Right lung (tissue), 10 donors: ENCODE measurements around the gene OR4D10. TPM values are rescaled to one million over a fixed set of nuclear protein-coding genes. Genes with fewer than 3 reads are reported as not detected.
"Not testable (repeated sequence)": the region's sequence is repeated elsewhere in the genome, so short reads cannot be mapped to it uniquely, and the experiment has no call there.

ENCODE experiments used
- DNase-seq, 2 donors: peaks; one replicate each; pipeline ENCODE4 v3.0.0-alpha.2; 2013
- long read RNA-seq, 8 donors: transcript quantifications; one replicate each; lab custom pipeline, GENCODE V29; 2026
- polyA plus RNA-seq, 5 donors: library from polyadenylated mRNA; unstranded; fragments of 120-200 nt; gene quantifications; one replicate each; pipeline versions ENCODE4 v1.2.1 to v1.2.3, GENCODE V29; 2013; ENCODE audit warnings: inconsistent platforms in 1 of 5, low replicate concordance in 1 of 5; ENCODE audit not compliant: insufficient read length in 5 of 5, insufficient read depth in 1 of 5

Gene OR4D10
- not detected for polyA plus RNA-seq
- long read RNA-seq, donor 1, result 0 reads
- long read RNA-seq, donor 2, result 0 reads
- long read RNA-seq, donor 3, result 0 reads
- long read RNA-seq, donor 4, result 0 reads
- long read RNA-seq, donor 5, result 0 reads
- long read RNA-seq, donor 6, result 0 reads
- long read RNA-seq, donor 7, result 0 reads
- long read RNA-seq, donor 8, result 0 reads

GRCh38 chr11:59473015-59473414 is at the start of gene OR4D10:
Gene OR4D10 (plus strand): TSS chr11:59473315. CDS start chr11:59477430, 4,115 bp downstream.
- no peak for DNase-seq

- no peak for DNase-seq
Observed at GRCh38 chr11:59423835-59424234, 49.3 kb upstream of the OR4D10 start.

GRCh38 chr11:59425131-59425530 is 48.0 kb upstream of the OR4D10 start:
- DNase-seq, result no peak

- no peak for DNase-seq
Observed at GRCh38 chr11:59426361-59427067, 46.6 kb upstream of the OR4D10 start, which contains the start of gene OR5A2. Gene OR5A2 (minus strand): TSS chr11:59426413. CDS start chr11:59422953, 3,460 bp downstream.

- no peak for DNase-seq
Observed at GRCh38 chr11:59427068-59427382, 46.1 kb upstream of the OR4D10 start.

- peak in 1 of 2 donors; percentile 13 for DNase-seq
Observed at GRCh38 chr11:59429924-59430516, 43.1 kb upstream of the OR4D10 start.

- DNase-seq, result no peak
Observed at GRCh38 chr11:59436169-59436568, 36.9 kb upstream of the OR4D10 start, which contains the start of gene OR5A1. Gene OR5A1 (plus strand): TSS chr11:59436469. CDS start chr11:59443169, 6,700 bp downstream.

- no peak for DNase-seq
Observed at GRCh38 chr11:59437770-59438169, 35.3 kb upstream of the OR4D10 start.

GRCh38 chr11:59445624-59446023 is 27.5 kb upstream of the OR4D10 start:
- not testable (repeated sequence) for DNase-seq

GRCh38 chr11:59448484-59448883 is 24.6 kb upstream of the OR4D10 start:
- no peak for DNase-seq

GRCh38 chr11:59456661-59457060 is 16.5 kb upstream of the OR4D10 start, which contains the start of gene OR4D6:
Gene OR4D6 (plus strand): TSS chr11:59456961. CDS start chr11:59456961, 0 bp downstream.
- no peak for DNase-seq

GRCh38 chr11:59459916-59460315 is 13.2 kb upstream of the OR4D10 start:
- no peak for DNase-seq

GRCh38 chr11:59463190-59463641 is 9.9 kb upstream of the OR4D10 start:
- peak in 1 of 2 donors; percentile 12 for DNase-seq

- DNase-seq, result no peak
Observed at GRCh38 chr11:59475176-59475575, 2.1 kb downstream of the OR4D10 start.

- no peak for DNase-seq
Observed at GRCh38 chr11:59479906-59480305, 6.8 kb downstream of the OR4D10 start.

GRCh38 chr11:59480359-59480758 is 7.2 kb downstream of the OR4D10 start:
- DNase-seq, result no peak

GRCh38 chr11:59501931-59502330 is 28.8 kb downstream of the OR4D10 start:
- no peak for DNase-seq

- no peak for DNase-seq
Observed at GRCh38 chr11:59503276-59503675, 30.2 kb downstream of the OR4D10 start, which contains the start of gene OR4D11. Gene OR4D11 (plus strand): TSS chr11:59503576. CDS start chr11:59503576, 0 bp downstream.

- DNase-seq, result peak; percentile 1 to 17
Observed at GRCh38 chr11:59510941-59511589, 38.0 kb downstream of the OR4D10 start, which contains the start of gene OR4D9. Gene OR4D9 (plus strand): TSS chr11:59511539. CDS start chr11:59514913, 3,374 bp downstream.

- no peak for DNase-seq
Observed at GRCh38 chr11:59511675-59512074, 38.6 kb downstream of the OR4D10 start.

GRCh38 chr11:59520139-59520538 is 47.0 kb downstream of the OR4D10 start:
- not testable (repeated sequence) for DNase-seq

- no peak for DNase-seq
Observed at GRCh38 chr11:59520741-59521140, 47.6 kb downstream of the OR4D10 start.
